Measurements from ENCODE around the gene USH2A.

The USH2A gene

GRCh38 chr1:215660259-215660658 lies 763.0 kb downstream of the USH2A start:
- H3K4me3 ChIP-seq (replicated peaks; ENCODE audit: low read depth, low read length): no peak overlapping the region
- no peaks in the 10 kb centered on the region for H3K36me3 ChIP-seq (ENCODE audit: control insufficient read depth, insufficient read depth, low read length)
- no peak for TF ChIP-seq CTCF (IDR thresholded peaks at IDR 0.05; ENCODE audit: insufficient read depth, low read length, poor library complexity, severe bottlenecking)
- no peaks in the 10 kb centered on the region; the same call in 1 of the 2 replicates for H3K27me3 ChIP-seq (replicated peaks; ENCODE audit: control insufficient read depth, insufficient read depth, low read length)
- no peak for DNase-seq (ENCODE audit: extremely low read depth, insufficient read length)

- Histone ChIP-seq H3K4me3 (replicated peaks; ENCODE audit: low read depth, low read length) (no peak overlapping the region), H3K36me3 (ENCODE audit: control insufficient read depth, insufficient read depth, low read length) (no peaks in the 10 kb centered on the region), H3K27me3 (replicated peaks; ENCODE audit: control insufficient read depth, insufficient read depth, low read length) (no peaks in the 10 kb centered on the region; the same call in 1 of the 2 replicates)
- no peak for TF ChIP-seq CTCF (IDR thresholded peaks at IDR 0.05; ENCODE audit: insufficient read depth, low read length, poor library complexity, severe bottlenecking)
- no peak for DNase-seq (ENCODE audit: extremely low read depth, insufficient read length)
Observed at GRCh38 chr1:215657047-215657446, 766.2 kb downstream of the USH2A start.

- Histone ChIP-seq H3K27me3 (replicated peaks; ENCODE audit: control insufficient read depth, insufficient read depth, low read length) (no peaks in the 10 kb centered on the region), H3K4me3 (replicated peaks; ENCODE audit: low read depth, low read length) (no peak overlapping the region), H3K36me3 (ENCODE audit: control insufficient read depth, insufficient read depth, low read length) (no peaks in the 10 kb centered on the region)
- TF ChIP-seq CTCF (IDR thresholded peaks at IDR 0.05; ENCODE audit: insufficient read depth, low read length, poor library complexity, severe bottlenecking): no peak
- no peak for DNase-seq (ENCODE audit: extremely low read depth, insufficient read length)
Observed at GRCh38 chr1:215652371-215652770, 770.9 kb downstream of the USH2A start.

GRCh38 chr1:215651867-215652266 lies 771.4 kb downstream of the USH2A start:
- Histone ChIP-seq H3K27me3 (replicated peaks; ENCODE audit: control insufficient read depth, insufficient read depth, low read length) (no peaks in the 10 kb centered on the region), H3K4me3 (replicated peaks; ENCODE audit: low read depth, low read length) (no peak overlapping the region)
- DNase-seq (ENCODE audit: extremely low read depth, insufficient read length): no peak

DNA sequence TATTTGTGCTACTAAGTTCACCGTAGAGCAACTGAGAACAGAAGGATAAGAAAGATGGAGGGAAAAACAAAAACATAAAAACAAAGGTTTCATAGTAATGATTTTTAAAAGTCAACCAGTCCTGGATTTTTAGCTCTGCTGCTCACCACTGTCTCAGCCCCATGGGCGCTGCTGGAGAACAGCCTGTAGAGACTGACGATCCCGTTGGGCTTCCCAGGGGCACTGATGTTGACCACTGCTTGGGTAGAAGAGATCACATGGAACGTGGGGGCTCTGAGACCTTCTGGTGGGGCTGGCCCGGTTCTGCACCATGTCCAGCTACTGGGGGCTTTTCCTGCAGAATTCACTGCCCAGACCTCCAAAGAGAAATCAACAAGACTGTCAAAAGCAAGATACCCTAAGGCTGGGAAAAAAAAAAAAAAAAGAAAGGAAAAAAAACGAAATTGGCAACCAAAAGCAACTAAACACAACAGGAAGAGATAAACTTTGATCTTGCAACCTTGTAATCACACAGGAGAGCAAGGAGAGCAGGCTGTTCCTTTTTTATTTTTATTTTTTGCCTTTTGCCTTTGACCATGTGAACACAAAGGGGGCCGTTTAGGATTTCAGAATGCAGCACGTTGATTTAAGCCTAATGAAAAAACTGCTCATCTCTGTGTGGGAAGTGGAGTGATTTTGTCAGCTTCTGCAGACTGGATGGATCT lies 772.6 kb downstream of the USH2A start:
- no peaks in the 10 kb centered on the region for H3K36me3 ChIP-seq (ENCODE audit: control insufficient read depth, insufficient read depth, low read length)
- no peak for TF ChIP-seq CTCF (IDR thresholded peaks at IDR 0.05; ENCODE audit: insufficient read depth, low read length, poor library complexity, severe bottlenecking)
- H3K27me3 ChIP-seq (replicated peaks; ENCODE audit: control insufficient read depth, insufficient read depth, low read length): no peaks in the 10 kb centered on the region
- no peak overlapping the region for H3K4me3 ChIP-seq (replicated peaks; ENCODE audit: low read depth, low read length)
- DNase-seq (ENCODE audit: extremely low read depth, insufficient read length): no peak

More at GRCh38 chr1:215651867-215652266, 771.4 kb downstream of the USH2A start:
- no peaks in the 10 kb centered on the region for H3K36me3 ChIP-seq (ENCODE audit: control insufficient read depth, insufficient read depth, low read length)
- no peak for TF ChIP-seq CTCF (IDR thresholded peaks at IDR 0.05; ENCODE audit: insufficient read depth, low read length, poor library complexity, severe bottlenecking)
